Head of caudate nucleus (tissue), 42 donors: Measurements from ENCODE around the gene MTMR12.

Source experiments
- DNase-seq, 42 donors: peaks; one replicate each; pipeline versions ENCODE4 v3.0.0 to v3.0.0-alpha.2; 2020 to 2021; ENCODE audit warnings: mixed read lengths in 7 of 42
- intact Hi-C: fragments of 100-400 bp; cut with DNase I; formaldehyde crosslinking; loops from one replicate; pipeline ENCODE4 v1.15.0; 2022

Gene MTMR12

GRCh38 chr5:32259033-32259432, 53.7 kb downstream of the MTMR12 start:
- no peak for DNase-seq
- intact Hi-C loops, result no loop called here

GRCh38 chr5:32258424-32258823, 54.3 kb downstream of the MTMR12 start:
- peak in 21 of 42 donors; percentile 13 to 75 (median 37) for DNase-seq
- intact Hi-C loops, result no loop called here

- intact Hi-C loops, result no loop called here
- no peak for DNase-seq
These were observed 57.2 kb downstream of the MTMR12 start for GRCh38 chr5:32255540-32255900.

- intact Hi-C loops, result no loop called here
- DNase-seq, result no peak
These were observed 57.7 kb downstream of the MTMR12 start for GRCh38 chr5:32254881-32255539.

GRCh38 chr5:32251871-32252458, 60.8 kb downstream of the MTMR12 start:
- no peak for DNase-seq
- intact Hi-C loops, result no loop called here

GRCh38 chr5:32249668-32250067, 63.1 kb downstream of the MTMR12 start:
- intact Hi-C loops, result no loop called here
- no peak for DNase-seq

GRCh38 chr5:32245742-32246141, 67.0 kb downstream of the MTMR12 start:
- intact Hi-C loops, result no loop called here

GRCh38 chr5:32244017-32244416, 68.7 kb downstream of the MTMR12 start:
- intact Hi-C loops, result no loop called here
- no peak for DNase-seq

More at GRCh38 chr5:32245742-32246141, 67.0 kb downstream of the MTMR12 start:
- no peak for DNase-seq

- intact Hi-C loops, result no loop called here
- DNase-seq, result no peak
These were observed 71.5 kb downstream of the MTMR12 start for GRCh38 chr5:32241034-32241783.

- no peak for DNase-seq
- intact Hi-C loops, result loop anchor here (10.0 kb wide), 1 partner anchor 375 kb away; no protein-coding TSS in a partner anchor
These were observed 73.4 kb downstream of the MTMR12 start for GRCh38 chr5:32239385-32239784.

- intact Hi-C loops, result loop anchor here (5.0 to 10.0 kb wide), 5 partner anchors 57 to 381 kb away; partner anchors contain the start of genes MTMR12 and SUB1
- peak in 3 of 42 donors; percentile 10 to 33 (median 11) for DNase-seq
These were observed 78.9 kb downstream of the MTMR12 start for GRCh38 chr5:32233696-32234447.

GRCh38 chr5:32233220-32233695, 79.5 kb downstream of the MTMR12 start:
- DNase-seq, result no peak
- intact Hi-C loops, result loop anchor here (5.0 to 10.0 kb wide), 5 partner anchors 56 to 382 kb away; partner anchors contain the start of genes MTMR12 and SUB1

GRCh38 chr5:32232441-32233219, 80.1 kb downstream of the MTMR12 start:
- intact Hi-C loops, result loop anchor here (5.0 to 10.0 kb wide), 5 partner anchors 55 to 382 kb away; partner anchors contain the start of genes MTMR12 and SUB1
- peak; percentile 71 to 95 (median 88) for DNase-seq

GRCh38 chr5:32231929-32232328, 80.8 kb downstream of the MTMR12 start:
- intact Hi-C loops, result loop anchor here (5.0 to 10.0 kb wide), 5 partner anchors 55 to 383 kb away; partner anchors contain the start of genes MTMR12 and SUB1
- peak in 13 of 42 donors; percentile 19 to 50 (median 29) for DNase-seq

GRCh38 chr5:32231241-32231640, 81.5 kb downstream of the MTMR12 start:
- intact Hi-C loops, result loop anchor here (5.0 to 10.0 kb wide), 5 partner anchors 54 to 384 kb away; partner anchors contain the start of genes MTMR12 and SUB1
- no peak for DNase-seq

GRCh38 chr5:32230356-32231099, 82.2 kb downstream of the MTMR12 start:
- DNase-seq, result peak in 3 of 42 donors; percentile 28 to 46 (median 29)
- intact Hi-C loops, result loop anchor here (5.0 to 10.0 kb wide), 5 partner anchors 53 to 384 kb away; partner anchors contain the start of genes MTMR12 and SUB1

GRCh38 chr5:32229586-32229985, 83.2 kb downstream of the MTMR12 start:
- DNase-seq, result no peak
- intact Hi-C loops, result no loop called here
